Measurements from ENCODE around the gene CHDH.

The CHDH gene, protein sequence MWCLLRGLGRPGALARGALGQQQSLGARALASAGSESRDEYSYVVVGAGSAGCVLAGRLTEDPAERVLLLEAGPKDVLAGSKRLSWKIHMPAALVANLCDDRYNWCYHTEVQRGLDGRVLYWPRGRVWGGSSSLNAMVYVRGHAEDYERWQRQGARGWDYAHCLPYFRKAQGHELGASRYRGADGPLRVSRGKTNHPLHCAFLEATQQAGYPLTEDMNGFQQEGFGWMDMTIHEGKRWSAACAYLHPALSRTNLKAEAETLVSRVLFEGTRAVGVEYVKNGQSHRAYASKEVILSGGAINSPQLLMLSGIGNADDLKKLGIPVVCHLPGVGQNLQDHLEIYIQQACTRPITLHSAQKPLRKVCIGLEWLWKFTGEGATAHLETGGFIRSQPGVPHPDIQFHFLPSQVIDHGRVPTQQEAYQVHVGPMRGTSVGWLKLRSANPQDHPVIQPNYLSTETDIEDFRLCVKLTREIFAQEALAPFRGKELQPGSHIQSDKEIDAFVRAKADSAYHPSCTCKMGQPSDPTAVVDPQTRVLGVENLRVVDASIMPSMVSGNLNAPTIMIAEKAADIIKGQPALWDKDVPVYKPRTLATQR

DNA sequence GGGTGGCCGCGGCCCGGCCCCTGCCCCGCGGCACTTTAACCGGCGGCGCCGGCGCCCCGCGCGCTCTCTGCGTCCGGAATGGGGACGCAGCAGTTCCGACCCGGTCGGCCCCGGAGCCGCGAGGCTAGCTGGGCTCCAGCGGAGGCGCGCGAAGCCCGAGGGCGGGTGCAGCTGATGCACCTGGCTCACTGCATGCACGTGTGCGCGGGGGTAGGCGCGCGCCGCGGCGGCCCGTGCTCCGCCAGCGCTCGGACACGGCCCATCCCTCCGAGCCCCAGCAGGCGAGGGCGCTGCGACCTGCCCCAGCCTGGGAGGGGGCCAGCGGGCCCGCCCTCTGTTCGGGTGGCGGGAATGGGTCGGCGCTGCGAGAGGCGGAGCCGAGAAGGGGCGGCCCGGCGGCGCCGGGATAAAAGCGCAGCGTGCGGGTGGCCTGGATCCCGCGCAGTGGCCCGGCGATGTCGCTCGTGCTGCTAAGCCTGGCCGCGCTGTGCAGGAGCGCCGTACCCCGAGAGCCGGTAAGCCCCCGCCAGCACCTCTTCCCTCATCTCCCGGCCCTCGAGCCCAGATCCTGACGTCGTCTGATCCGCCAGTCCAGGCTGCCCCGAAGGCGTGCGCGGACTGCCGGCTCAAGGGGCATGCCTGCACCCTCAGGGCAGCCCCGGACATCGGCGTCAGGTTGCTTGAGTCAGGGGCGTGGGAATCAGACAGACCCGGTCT, at the start of gene CHDH, which contains the start of gene IL17RB:
Gene CHDH, minus strand, starts transcription at position 286 of the 717 bp plus-strand sequence. CDS start 22,411 bp downstream, outside the sequence.
Gene IL17RB, plus strand, starts transcription at position 435 of the 717 bp plus-strand sequence. Its CDS starts 21 bp downstream, at position 456.
- no peak for DNase-seq (ENCODE audit: low read depth)

- DNase-seq (ENCODE audit: low read depth): no peak
These were observed 46.0 kb upstream of the CHDH start for GRCh38 chr3:53892286-53892637.

- DNase-seq (ENCODE audit: low read depth): peak; percentile 96
These were observed 45.5 kb upstream of the CHDH start, which contains the start of gene SELENOK for GRCh38 chr3:53891497-53892285. Gene SELENOK (minus strand): TSS chr3:53891859.

DNA sequence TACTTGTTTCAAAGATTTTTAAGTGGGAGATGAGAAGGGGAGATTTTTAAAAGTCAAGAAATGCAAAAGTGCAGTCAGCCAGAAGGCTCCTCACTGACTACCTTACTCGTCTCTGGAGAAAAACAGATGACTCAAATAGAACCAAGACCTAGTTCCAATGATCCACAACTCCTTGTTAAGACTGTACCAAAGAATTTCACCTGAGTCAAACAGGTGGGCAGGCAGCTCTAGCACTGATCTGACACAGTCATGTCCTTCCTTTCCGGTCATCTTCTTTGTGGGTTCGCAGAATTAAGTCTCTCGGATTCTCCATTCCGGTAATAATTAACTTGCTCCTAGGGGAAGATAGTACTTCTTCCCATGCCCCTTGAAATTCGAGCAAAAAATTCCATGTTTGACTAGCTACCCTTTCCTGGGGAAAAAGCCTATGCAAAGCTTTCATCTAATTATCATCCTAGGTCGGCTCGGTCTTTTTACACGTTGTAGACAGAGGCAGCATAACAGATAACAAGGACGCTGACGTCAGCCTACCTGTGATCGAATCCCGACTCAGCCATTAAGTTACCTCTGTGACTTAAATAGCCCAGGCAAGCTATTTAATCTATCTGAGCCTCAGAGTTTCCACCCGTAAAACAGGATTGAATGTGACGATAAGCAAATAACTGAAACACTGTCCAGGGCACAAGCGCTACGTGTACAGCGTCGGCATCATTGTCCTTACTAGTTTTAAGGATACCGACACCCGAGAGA, 44.7 kb upstream of the CHDH start:
- peak; percentile 41 for DNase-seq (ENCODE audit: low read depth)

DNA sequence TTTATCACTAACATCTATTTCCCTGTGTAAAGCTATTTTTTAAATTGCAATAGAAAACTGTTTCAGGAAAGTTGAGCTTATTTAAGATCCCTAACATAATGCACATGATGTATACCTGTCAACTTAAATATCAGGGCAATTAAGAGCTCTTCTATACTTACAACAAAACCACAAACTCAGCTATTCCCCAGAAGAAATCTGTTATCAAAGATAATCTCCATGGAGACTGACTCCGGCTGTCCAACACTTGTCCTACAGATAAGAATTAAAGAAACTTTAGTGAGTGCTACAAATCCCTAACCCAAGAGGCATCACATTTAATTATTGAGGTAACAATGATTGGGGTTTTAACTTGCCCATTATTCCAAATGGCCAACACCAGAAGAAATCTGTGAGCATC, 42.0 kb upstream of the CHDH start:
- DNase-seq (ENCODE audit: low read depth): no peak

- DNase-seq (ENCODE audit: low read depth): no peak
These were observed 41.2 kb upstream of the CHDH start for GRCh38 chr3:53887446-53887845.

DNA sequence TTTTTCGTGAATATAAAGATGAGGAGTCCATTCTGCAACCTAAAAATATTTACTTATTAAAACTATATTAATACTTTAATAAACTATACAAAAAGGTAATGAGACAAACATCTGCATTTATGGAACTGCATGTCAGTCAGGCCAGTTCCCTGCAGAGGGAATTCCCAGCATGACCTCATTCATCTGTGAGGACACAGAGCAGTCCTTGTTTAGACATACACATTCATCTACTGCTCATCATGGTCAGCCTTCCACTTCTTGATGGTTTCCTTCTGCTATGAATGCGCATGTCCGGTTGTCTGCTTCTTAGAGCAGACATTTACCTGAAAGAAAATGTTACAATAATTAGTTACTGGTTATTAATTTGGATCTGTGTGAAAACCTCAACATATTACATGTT, 39.0 kb upstream of the CHDH start:
- no peak for DNase-seq (ENCODE audit: low read depth)

DNA sequence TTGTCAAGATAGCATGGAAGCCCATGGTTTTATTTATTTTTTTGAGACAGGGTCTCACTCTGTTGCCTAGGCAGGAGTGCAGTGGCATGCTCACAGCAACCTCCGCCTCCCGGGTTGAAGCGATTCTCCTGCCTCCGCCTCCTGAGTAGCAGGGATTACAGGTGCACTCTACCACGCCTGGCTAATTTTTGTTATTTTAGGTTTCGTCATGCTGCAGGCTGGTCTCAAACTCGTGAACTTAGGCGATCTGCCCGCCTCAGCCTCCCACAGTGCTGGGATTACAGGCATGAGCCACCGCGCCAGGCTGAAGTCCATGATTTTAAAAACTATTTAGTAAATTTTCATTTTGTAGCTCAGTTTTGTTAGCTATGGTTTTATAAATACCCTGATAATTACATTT, 38.4 kb upstream of the CHDH start:
- no peak for DNase-seq (ENCODE audit: low read depth)

DNA sequence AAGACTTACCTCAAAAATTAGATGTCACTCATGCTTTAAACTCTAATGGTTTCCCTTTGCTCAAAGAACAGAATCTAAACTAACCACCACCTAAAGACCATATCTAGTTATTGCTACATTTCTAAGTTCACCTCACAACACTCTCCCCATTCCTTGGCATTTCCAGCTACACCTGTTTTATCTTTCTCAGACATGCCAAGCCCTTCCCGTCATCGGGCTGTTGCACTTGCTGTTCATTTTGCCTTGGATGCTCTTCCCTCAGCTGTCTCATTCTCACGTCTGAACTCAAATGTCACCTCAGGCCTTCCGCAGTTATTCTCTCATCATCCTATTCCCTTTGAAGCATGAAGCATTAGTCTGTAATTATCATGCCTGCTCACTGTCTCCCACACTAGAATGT, 36.8 kb upstream of the CHDH start:
- no peak for DNase-seq (ENCODE audit: low read depth)

- DNase-seq (ENCODE audit: low read depth): peak; percentile 82
These were observed 35.7 kb upstream of the CHDH start, which contains the start of gene ACTR8 for GRCh38 chr3:53881691-53882593. Gene ACTR8 (minus strand): TSS chr3:53882152. CDS start chr3:53882101, 51 bp downstream.

DNA sequence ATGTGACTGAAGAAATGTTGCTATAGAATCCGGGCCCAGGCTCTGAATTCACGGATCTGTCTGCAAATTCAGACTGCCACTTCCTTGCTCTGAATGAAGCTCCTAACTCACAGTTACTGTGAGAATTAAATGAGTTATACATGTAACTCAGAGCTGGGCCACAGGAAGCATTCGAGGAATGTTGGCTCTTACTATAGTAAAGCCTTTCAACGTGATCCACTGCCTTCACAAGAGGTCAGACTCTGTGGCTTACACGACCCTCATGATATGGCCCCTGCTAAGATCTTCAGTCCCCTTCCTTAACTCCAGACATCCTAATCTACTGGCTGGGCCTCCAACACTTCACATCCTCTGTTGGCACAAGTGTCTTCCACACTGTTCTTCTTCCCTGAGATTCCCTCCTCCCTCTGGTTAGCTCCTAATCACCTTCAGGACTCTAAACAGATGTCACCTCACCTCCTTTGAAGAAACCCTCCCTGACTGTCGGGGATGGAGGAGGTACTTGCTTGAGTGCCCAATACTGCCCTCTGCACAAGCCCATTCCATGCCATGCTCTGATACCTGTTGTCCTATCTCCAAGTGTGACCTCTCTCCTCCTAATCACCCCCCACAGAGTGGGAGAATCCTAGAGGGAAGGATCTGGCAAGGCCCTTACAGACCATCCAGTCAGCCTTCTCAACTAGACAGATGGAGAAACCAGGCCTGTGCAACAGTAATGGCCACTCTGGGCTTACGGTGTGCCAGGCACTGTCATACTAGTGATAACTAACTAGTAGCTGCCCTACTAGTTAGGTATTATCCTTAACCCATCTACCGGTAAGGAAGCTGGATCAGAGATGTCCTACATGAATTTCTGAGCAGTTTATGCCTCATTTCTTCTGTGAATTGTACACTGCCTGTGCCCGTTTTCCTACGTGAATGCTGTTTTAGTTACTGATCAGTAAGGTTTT, 34.5 kb upstream of the CHDH start:
- no peak for DNase-seq (ENCODE audit: low read depth)

- no peak for DNase-seq (ENCODE audit: low read depth)
These were observed 19.7 kb upstream of the CHDH start for GRCh38 chr3:53865732-53866499.

GRCh38 chr3:53863145-53863544, 16.9 kb upstream of the CHDH start:
- DNase-seq (ENCODE audit: low read depth): no peak

DNA sequence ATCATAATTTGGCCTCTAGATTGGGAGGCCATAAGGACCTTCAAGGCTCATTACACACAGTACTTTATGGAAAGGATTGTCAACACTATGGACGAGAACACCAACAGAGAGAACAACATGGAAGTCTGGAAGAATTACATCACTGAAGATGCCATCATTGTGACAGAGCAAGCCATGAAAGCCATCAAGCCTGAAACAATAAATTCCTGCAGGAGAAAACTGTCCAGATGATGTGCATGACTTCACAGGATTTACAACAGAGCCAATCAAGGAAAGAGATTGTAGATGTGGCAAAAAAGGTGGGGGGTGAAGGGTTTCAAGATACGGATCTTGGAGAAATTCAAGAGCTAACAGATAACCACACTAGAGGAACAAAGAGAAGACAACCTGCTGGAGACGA, 16.0 kb upstream of the CHDH start:
- DNase-seq (ENCODE audit: low read depth): no peak

GRCh38 chr3:53860196-53860595, 14.0 kb upstream of the CHDH start:
- DNase-seq (ENCODE audit: low read depth): no peak

- DNase-seq (ENCODE audit: low read depth): no peak
These were observed 13.0 kb upstream of the CHDH start for GRCh38 chr3:53859178-53859577.

DNA sequence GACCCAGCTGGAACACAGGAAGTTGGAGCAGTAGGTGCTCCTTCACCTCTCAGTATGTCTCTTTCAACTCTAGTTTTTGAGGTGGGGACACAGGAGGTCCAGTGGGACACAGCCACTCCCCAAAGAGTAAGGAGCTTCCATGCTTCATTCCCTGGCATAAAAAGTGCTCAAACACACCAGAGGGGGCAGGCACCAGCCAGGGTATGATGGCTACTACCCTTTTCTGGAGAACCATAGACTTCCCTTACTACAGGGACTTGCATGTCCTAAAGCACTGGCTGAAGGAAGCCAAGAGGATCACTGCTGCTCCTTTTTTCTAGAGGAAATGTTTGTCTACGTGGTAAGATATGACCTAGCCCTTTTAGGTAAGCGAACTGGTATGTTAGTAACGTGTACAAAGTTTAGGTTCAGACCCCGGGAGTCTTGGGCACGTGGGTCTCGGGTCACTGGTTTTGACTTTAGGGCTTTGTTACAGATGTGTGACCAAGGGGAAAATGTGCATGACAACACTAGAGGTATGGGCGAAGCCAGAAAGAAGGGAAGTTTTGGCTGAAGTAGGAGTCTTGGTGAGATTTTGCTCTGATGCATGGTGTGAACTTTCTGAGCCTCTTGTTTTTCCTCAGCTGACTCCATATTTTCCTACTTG, 12.0 kb upstream of the CHDH start:
- no peak for DNase-seq (ENCODE audit: low read depth)

GRCh38 chr3:53856964-53857363, 10.7 kb upstream of the CHDH start:
- no peak for DNase-seq (ENCODE audit: low read depth)

All from stimulated activated CD4-positive, alpha-beta T cell treated with anti-CD3 and anti-CD28 coated beads, Interleukin-2, amount 100 ng/mL, for 4 hours (primary cell).